Osteocyte (in vitro differentiated cells): ENCODE results near the gene AQP11. TPM values are rescaled to one million over a fixed set of nuclear protein-coding genes. Genes with fewer than 3 reads are reported as not detected.
A peak's percentile ranks its signal among the peaks of the same experiment; 100 is the strongest.

Experiments used
- DNase-seq: peaks from one replicate; pipeline ENCODE4 v3.0.0; 2021; ENCODE audit warnings: mixed read lengths; ENCODE audit not compliant: unreplicated experiment; ENCODE audit errors: extremely low spot score
- H3K27ac Mint-ChIP-seq: one replicate; pipeline ENCODE4 v1.8.0; 2021; ENCODE audit warnings: mild to moderate bottlenecking, mixed read lengths; ENCODE audit not compliant: unreplicated experiment
- H3K27me3 Mint-ChIP-seq: one replicate; pipeline ENCODE4 v1.8.0; 2021; ENCODE audit warnings: mixed read lengths; ENCODE audit not compliant: unreplicated experiment
- H3K36me3 Mint-ChIP-seq: one replicate; pipeline ENCODE4 v1.8.0; 2021; ENCODE audit warnings: mixed read lengths; ENCODE audit not compliant: unreplicated experiment
- H3K4me1 Mint-ChIP-seq: one replicate; pipeline ENCODE4 v1.8.0; 2021; ENCODE audit warnings: mixed read lengths; ENCODE audit not compliant: unreplicated experiment
- H3K4me3 Mint-ChIP-seq: one replicate; pipeline ENCODE4 v1.8.0; 2021; ENCODE audit warnings: mild to moderate bottlenecking, moderate library complexity, mixed read lengths; ENCODE audit not compliant: unreplicated experiment
- H3K9me3 Mint-ChIP-seq: one replicate; pipeline ENCODE4 v1.8.0; 2021; ENCODE audit warnings: mixed read lengths; ENCODE audit not compliant: unreplicated experiment
- CTCF ChIP-seq: fragments of 200-600 bp; sonication (generic); IDR thresholded peaks from 2 replicates; pipeline ENCODE4 v1.5.0; 2021; ENCODE audit warnings: antibody characterized with exemption, mild to moderate bottlenecking, moderate library complexity
- total RNA-seq: library from RNA; stranded (reverse); gene quantifications from 2 replicates; pipeline ENCODE4 v1.2.1, GENCODE V29; 2021

AQP11 gene
- total RNA-seq, 1 donor from 2014 or later: 0.91 TPM

- H3K4me3 Mint-ChIP-seq: no peak overlapping the region
- TF ChIP-seq CTCF: no peak
- H3K36me3 Mint-ChIP-seq: no peaks in the 10 kb centered on the region
- H3K4me1 Mint-ChIP-seq: no peaks in the 10 kb centered on the region
- no peak for DNase-seq
- H3K27me3 Mint-ChIP-seq: no peaks in the 10 kb centered on the region
- peaks cover 4% of the 10 kb centered on the region for H3K9me3 Mint-ChIP-seq
- H3K27ac Mint-ChIP-seq: no peak overlapping the region
Observed at GRCh38 chr11:77580712-77581337, 8.9 kb upstream of the AQP11 start.

- no peak for TF ChIP-seq CTCF
- Mint-ChIP-seq H3K27ac (peak overlapping the region; percentile 75), H3K36me3 (no peaks in the 10 kb centered on the region), H3K27me3 (peaks cover 5% of the 10 kb centered on the region), H3K4me3 (peak overlapping the region; percentile 85), H3K4me1 (peaks cover 15% of the 10 kb centered on the region), H3K9me3 (no peaks in the 10 kb centered on the region)
- no peak for DNase-seq
Observed at GRCh38 chr11:77589181-77589520, 602 bp upstream of the AQP11 start.

GRCh38 chr11:77590194-77590782 lies 535 bp downstream of the AQP11 start:
- peaks cover 5% of the 10 kb centered on the region for H3K27me3 Mint-ChIP-seq
- no peak for TF ChIP-seq CTCF
- no peaks in the 10 kb centered on the region for H3K36me3 Mint-ChIP-seq
- no peak for DNase-seq
- H3K4me3 Mint-ChIP-seq: peak overlapping the region; percentile 85
- no peak overlapping the region for H3K27ac Mint-ChIP-seq
- no peaks in the 10 kb centered on the region for H3K9me3 Mint-ChIP-seq
- peaks cover 15% of the 10 kb centered on the region for H3K4me1 Mint-ChIP-seq

- DNase-seq: no peak
- Mint-ChIP-seq H3K4me1 (peaks cover 18% of the 10 kb centered on the region), H3K27ac (no peak overlapping the region), H3K36me3 (no peaks in the 10 kb centered on the region), H3K4me3 (no peak overlapping the region), H3K9me3 (no peaks in the 10 kb centered on the region), H3K27me3 (no peaks in the 10 kb centered on the region)
- no peak for TF ChIP-seq CTCF
Observed at GRCh38 chr11:77592727-77593126, 3.0 kb downstream of the AQP11 start.

- peaks cover 16% of the 10 kb centered on the region for H3K4me1 Mint-ChIP-seq
- H3K9me3 Mint-ChIP-seq: no peaks in the 10 kb centered on the region
- H3K36me3 Mint-ChIP-seq: peaks cover 3% of the 10 kb centered on the region
- no peaks in the 10 kb centered on the region for H3K27me3 Mint-ChIP-seq
- TF ChIP-seq CTCF: no peak
- no peak for DNase-seq
- H3K4me3 Mint-ChIP-seq: no peak overlapping the region
- no peak overlapping the region for H3K27ac Mint-ChIP-seq
Observed at GRCh38 chr11:77593883-77594282, 4.1 kb downstream of the AQP11 start.
